Stimulated activated CD4-positive, alpha-beta T cell treated with anti-CD3 and anti-CD28 coated beads, Interleukin-12 subunit alpha, Interleukin-12 subunit beta, amount 100 ng/mL, for 48 hours (primary cell): ENCODE data around the gene C1QL4.
A peak's percentile ranks its signal among the peaks of the same experiment; 100 is the strongest.
"Not testable (repeated sequence)": the region's sequence is repeated elsewhere in the genome, so short reads cannot be mapped to it uniquely, and the experiment has no call there.

Source experiments
- DNase-seq, 3 donors: peaks; one replicate each; pipeline ENCODE4 v3.0.0-alpha.2; 2020; ENCODE audit warnings: low read depth in 2 of 3, low spot score in 1 of 3

Gene C1QL4

DNA sequence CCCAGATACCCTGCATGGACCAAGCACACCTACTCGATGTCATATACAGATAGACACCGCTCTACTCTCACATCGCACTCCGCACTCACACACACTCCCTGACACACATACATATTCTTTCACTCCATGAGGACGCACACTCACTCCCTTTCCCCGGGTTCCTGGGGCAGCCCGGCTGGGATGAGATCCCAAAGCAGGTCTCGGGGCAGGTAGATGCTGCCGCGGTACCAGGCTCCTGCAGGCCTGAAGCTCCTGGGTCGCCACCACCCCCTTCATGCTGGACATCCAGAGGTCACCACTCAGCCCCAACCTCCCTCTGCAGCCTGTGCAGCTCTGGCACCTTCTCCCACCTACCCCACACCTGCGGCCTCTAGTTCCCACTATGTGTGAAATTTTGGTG is 2.3 kb downstream of the C1QL4 start:
- no peak for DNase-seq

DNA sequence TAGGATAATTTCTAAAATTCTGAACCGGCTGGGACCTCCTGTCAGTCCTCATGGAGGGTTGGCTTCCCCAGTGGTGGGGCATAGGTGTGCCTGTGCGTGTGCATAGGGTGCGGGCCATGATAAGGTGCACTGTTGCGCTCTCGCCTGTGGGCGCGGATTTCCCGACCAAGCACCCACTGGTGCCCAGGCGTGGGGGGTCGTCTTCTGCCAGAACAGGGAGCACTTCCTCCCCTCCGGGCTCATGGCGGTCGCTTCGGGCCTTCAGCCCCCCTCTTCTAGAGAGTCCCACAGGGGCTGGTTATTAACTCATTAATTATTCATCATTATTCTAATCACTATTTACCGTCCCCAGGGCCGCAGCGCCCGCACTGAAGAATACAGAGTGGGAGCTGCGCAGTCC is 2.8 kb downstream of the C1QL4 start:
- DNase-seq = no peak

DNA sequence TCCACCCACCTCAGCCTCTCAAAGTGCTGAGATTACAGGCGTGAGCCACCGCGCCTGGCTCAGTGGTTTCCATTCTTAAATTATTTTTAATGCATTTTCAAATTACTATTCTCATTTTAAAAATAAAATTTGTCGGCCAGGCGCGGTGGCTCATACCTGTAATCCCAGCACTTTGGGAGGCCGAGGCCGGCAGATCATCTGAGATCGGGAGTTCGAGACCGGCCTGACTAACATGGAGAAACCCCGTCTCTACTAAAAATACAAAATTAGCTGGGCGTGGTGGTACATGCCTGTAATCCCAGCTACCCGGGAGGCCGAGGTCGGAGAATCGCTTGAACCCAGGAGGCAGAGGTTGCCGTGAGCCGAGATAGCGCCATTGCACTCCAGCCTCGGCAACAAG is 3.2 kb downstream of the C1QL4 start:
- not testable (repeated sequence) for DNase-seq

GRCh38 chr12:49332891-49333371 is 4.1 kb downstream of the C1QL4 start:
- DNase-seq = no peak

DNA sequence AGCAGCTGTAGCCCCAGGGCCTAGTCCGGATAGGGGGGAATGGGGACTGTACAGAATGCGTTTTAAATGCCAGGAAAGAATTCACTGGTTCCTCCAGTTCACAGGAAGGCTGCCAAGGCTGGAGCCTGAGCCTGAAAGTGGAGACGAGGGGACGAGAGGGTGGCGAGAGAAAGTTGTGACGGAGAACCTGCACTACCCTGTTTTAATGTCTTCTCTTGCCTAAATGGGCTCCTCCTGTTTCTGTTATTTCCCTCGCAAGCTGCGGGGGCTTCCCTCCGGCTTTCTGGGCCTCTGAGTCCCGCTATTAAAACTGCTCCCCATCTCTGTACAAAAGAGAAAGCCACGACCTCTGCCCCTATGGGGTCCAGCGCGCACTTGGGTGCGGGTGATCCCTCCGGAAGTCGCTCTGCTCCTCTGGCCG is 4.5 kb downstream of the C1QL4 start:
- DNase-seq = no peak

DNA sequence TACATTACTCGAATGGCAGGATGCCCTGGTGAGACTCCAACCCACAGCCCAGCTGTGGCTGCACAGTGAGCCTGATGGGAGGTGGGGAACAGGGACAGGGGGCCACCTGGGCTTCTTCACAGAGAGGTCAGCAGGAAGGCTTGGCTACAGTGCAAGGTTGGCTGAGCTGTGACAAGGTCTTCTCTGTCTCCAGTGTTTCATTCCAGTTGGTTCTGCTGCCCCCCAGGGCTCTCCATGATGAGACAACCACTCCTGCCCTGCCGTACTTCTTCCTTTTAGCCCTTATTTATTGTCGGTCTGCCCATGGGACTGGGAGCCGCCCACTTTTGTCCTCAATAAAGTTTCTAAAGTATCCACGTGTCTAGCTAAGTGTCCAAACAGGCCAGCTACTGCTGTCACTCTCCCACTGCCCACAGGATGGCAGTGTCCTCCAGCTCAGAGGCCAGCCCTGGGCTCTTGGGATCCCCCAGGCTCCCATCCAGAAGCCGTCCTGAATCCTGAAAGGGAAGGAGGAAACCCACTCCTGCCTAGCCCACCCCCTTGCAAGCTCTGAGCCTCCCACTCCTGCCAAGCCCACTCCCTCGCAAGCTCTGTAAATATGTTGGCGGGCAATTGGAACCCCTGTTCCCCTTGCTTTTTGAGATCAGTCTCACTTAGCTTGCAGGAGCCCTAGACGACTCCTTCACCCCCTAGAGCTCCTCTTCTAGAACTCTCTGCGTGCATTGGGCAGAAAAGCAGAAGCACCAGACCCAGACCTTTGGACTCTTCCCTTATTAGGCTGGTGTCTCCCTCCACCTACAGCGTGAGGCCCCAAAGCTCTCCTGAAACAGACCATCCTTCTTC is 5.4 kb downstream of the C1QL4 start:
- DNase-seq = no peak

- no peak for DNase-seq
Observed at GRCh38 chr12:49330631-49331379, 6.2 kb downstream of the C1QL4 start.

DNA sequence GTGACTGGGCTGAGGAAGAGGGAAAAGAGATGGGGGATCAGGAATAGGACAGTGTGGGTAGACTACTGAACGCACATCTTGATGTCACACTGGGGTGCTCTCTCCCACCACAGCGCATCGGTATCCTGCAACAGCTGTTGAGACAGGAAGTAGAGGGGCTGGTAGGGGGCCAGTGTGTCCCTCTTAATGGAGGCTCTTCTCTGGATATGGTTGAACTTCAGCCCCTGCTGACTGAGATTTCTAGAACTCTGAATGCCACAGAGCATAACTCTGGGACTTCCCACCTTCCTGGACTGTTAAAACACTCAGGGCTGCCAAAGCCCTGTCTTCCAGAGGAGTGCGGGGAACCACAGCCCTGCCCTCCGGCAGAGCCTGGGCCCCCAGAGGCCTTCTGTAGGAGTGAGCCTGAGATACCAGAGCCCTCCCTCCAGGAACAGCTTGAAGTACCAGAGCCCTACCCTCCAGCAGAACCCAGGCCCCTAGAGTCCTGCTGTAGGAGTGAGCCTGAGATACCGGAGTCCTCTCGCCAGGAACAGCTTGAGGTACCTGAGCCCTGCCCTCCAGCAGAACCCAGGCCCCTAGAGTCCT is 6.9 kb downstream of the C1QL4 start:
- no peak for DNase-seq

DNA sequence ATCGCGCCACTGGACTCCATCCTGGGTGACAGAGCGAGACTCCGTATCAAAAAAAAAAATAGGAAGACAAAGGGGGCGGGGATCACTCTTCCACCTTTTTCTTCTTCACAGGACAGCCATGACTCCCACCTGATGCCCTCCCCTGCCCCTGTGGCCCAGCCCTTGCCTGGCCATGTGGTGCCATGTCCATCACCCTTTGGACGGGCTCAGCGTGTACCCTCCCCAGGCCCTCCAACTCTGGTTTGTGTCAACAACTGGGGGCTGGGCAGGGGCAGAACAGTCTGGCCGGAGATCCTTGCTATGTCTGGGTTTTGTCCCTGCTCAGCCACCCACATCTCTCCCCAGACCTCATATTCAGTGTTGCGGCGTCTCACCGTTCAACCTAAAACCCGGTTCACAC is 8.2 kb downstream of the C1QL4 start:
- no peak for DNase-seq

- DNase-seq = no peak
Observed at GRCh38 chr12:49327887-49328286, 9.1 kb downstream of the C1QL4 start.

GRCh38 chr12:49327368-49327767 is 9.6 kb downstream of the C1QL4 start:
- no peak for DNase-seq

DNA sequence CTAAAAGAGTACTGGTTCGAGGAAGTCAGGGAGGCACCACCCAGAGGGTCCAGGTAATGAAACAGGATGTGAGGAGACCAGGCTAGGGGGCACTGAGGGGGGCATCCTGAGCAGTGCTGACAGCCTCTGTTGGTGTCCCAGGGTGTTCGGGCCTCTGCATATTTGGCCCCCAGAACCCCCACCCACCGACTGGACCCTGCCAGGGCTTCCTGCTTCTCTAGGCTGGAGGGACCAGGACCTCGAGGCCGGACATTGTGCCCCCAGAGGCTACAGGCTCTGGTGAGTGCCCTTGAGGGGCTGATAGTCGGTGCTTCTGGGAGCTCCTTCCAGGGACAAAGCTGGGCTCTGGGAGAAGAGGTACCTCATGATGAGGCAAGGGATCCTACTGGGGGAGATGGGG is 11.4 kb downstream of the C1QL4 start:
- no peak for DNase-seq

- DNase-seq = no peak
Observed at GRCh38 chr12:49323524-49324097, 13.4 kb downstream of the C1QL4 start.

DNA sequence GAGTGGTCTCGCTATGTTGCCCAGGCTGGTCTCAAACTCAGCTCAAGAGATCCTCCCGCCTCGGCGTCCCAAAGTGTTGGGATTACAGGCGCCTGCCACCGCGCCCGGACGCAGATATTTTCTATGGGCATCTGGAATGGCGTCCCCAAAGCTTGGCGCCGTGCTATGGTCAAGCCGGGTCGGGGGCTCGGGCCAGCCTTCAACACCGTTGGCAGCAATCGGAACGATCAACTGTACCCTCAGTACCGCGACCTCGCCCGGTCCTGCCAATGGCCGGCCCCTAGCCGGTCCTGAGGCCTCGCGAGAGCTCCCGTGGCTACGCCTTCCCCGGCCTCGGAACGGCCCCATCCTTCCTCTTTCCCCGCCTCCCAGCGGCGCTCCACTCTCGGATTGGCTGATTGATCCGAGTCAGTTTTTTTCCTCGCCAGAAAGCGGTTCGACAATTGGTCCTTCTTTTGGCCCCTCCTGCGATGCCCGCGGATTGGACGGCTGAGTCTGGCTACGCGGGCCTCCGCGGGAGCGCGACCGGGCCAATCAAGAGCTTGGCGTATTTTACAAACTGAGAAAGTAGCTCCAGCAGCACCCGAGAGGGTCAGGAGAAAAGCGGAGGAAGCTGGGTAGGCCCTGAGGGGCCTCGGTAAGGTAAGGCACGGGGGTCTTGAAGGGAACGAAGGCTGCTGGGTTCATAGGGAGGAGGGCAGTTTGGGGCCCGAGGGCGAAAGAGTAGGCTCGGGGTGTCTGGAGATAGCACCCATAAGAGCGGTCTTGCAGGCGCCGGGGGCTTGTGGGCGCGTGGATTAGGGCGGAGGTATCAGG is 14.1 kb downstream of the C1QL4 start, which contains the start of gene TROAP:
Gene TROAP, plus strand, starts transcription at position 548 of the 816 bp plus-strand sequence. CDS start 354 bp downstream, outside the sequence.
- DNase-seq = peak; percentile 95 to 96 (median 96)

GRCh38 chr12:49322367-49322707 is 14.7 kb downstream of the C1QL4 start:
- no peak for DNase-seq

DNA sequence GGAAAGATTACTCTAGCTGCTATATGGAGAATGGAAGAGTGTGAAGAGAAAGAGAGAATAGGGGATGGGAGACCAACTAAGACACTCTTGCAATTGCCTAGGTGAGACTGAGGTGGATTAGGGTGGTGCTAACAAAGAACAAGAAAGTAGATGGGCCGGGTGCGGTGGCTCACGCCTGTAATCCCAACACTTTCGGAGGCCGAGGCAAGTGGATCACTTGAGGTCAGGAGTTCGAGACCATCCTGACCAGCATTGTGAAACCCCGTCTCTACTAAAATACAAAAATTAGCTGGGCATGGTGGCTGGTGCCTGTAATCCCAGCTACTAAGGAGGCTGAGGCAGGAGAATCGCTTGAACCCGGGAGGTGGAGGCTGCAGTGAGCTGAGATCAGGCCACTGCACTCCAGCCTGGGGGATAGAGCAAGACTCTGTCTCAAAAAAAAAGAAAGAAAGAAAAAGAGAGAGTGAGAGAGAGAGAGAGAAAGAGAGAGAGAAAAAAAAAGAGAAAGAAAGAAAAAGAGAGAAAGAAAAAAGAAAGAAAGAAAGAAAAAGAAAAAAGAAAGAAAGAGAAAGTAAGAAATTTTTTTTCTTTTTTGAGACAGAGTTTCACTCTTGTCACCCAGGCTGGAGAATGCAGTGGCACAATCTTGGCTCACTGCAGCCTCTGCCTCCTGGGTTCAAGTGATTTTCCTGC is 16.4 kb downstream of the C1QL4 start:
- not testable (repeated sequence) for DNase-seq

GRCh38 chr12:49317118-49317517 is 19.9 kb downstream of the C1QL4 start:
- not testable (repeated sequence) for DNase-seq

GRCh38 chr12:49314811-49315210 is 22.2 kb downstream of the C1QL4 start:
- no peak for DNase-seq

DNA sequence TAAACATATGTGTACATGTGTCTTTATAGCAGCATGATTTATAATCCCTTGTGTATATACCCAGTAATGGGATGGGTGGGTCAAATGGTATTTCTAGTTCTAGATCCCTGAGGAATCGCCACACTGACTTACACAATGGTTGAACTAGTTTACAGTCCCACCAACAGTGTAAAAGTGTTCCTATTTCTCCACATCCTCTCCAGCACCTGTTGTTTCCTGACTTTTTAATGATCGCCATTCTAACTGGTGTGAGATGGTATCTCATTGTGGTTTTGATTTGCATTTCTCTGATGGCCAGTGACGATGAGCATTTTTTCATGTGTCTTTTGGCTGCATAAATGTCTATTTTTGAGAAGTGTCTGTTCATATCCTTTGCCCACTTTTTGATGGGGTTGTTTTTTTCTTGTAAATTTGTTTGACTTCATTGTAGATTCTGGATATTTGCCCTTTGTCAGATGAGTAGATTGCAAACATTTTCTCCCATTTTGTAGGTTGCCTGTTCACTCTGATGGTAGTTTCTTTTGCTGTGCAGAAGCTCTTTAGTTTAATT is 26.5 kb downstream of the C1QL4 start:
- not testable (repeated sequence) for DNase-seq

DNA sequence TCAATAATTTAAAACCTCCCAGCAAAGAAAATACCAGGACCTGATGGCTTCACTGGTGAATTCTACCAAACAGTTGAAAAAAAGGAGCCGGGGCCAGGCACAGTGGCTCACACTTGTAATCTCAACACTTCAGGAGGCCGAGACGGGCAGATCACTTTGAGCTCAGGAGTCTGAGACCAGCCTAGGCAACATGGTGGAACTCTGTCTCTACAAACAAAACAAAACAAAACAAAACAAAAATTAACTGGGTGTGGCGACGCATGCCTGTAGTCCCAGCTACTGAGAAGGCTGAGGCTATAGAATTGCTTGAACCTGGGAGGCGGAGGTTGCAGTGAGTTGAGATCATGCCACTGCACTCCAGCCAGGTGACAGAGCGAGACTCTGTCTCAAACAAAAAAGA is 27.6 kb downstream of the C1QL4 start:
- no peak for DNase-seq
